HG03025 (cell line): ENCODE results near the gene PER2.

Experiments
- ATAC-seq: cut with Tn5 transposase; IDR thresholded peaks from one replicate; pipeline ENCODE4 v1.9.1; 2021; ENCODE audit warnings: mild to moderate bottlenecking, moderate library complexity; ENCODE audit not compliant: unreplicated experiment, low FRiP score

The PER2 gene

DNA sequence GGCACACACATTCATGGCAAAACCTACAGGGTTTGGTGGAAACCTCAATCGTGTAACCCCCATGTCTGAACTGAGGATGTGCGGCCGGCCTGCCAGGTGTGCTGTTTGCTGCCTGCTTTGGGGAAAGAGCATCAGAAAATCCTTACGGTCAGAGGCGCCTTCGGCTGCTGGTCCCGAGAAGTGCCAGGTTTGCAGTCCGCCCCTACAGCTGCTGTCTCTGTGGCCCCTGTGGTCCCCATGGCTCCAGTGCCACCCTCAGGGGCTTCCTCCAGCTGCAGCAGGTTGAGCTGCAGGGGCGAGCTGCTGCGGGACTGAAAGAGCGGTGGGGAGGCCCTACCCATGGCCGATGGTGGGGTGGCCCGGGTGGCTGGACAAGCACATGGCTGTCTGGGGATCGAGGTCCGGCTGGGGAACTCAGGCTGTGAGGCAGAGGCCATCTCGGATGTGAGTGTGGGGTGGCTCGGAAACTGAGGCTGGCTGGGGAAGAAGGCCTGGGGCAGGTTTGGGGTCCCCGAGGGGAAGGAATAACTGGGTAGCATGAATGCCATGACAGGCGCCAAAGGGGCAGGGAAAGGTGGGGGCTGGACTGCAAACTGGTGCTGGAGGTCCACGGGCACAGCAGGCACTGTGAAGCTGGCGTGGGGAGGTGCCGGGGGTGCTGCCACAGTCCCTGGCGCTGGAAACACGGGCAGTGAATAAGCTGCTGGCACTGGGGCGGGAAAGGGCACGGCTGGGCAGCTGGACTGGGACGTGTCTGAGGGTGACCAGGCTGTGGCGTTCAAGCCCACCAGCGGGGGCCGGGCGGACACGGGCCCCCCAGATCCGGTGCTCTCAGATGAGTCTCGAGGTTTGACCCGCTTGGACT is 35.4 kb downstream of the PER2 start:
- no peak for ATAC-seq

GRCh38 chr2:238251986-238252385 is 36.4 kb downstream of the PER2 start:
- no peak for ATAC-seq

DNA sequence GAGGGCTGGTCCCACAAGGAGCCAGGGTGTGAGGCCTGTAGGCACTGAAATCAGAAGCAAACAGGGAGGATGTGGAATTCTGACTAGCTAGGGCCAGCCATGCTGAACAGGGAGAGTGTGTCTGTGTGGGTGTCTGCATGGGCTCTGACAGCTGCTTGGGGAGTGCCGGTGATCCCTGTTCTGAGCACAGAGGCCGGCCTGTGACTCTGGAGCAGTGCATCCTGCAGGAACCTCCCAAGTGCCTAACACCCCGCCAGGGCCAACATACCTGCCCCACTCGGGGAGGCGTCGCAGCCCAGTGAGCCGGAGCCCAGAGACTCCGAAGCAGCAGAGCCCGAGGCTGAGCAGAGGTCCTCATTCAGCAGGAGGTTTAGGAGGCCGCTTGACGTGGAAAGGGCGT is 37.1 kb downstream of the PER2 start:
- ATAC-seq = no peak

DNA sequence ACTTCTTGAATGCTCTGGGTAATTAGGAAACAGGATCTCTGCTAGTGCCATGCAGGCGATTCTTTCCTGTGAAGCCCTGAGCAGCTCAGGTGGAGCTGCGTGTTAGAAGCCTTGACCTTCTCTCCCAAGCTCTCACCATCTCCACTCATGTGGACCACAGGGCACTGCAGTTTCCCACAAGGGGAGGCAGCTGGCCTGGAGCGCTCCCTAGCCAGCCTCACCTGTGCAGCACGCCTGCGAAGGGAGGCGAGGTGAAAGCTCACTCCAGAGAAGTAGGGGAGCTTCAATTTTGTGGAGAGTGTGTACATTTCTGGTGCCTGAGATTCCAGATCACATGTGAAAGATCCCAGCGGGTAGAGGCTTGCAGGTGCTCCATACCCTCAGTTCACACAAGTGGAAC is 37.5 kb downstream of the PER2 start:
- ATAC-seq = no peak

DNA sequence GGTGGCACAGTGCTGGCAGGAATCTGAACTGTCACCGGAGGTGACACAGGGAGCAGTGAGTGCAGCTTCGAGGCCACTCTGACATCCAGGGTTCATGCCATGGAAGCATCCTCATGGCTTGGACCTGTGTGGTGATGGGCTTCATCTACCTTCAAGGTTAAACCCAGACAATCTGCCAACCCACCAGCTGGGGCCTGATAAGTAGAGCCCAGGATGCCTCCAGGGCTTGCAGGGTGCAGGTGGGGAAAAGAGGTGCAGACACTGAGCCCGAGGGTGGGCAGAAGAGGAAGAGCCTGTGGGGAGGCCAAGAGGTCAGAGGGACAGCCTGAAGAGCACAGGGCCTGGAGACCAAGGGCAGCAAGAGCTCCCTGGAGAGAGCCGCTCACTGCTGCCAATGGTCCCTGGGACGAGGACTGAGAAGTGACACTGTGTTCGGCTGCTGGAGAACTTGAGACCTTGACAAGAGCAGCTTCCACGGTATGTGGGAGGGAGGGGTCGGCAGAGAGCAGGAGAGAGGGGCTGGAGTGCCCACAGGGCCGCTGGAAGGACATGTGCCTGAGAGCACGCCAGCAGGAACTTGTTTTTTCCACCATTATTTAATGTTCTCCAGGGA is 40.5 kb downstream of the PER2 start:
- no peak for ATAC-seq

DNA sequence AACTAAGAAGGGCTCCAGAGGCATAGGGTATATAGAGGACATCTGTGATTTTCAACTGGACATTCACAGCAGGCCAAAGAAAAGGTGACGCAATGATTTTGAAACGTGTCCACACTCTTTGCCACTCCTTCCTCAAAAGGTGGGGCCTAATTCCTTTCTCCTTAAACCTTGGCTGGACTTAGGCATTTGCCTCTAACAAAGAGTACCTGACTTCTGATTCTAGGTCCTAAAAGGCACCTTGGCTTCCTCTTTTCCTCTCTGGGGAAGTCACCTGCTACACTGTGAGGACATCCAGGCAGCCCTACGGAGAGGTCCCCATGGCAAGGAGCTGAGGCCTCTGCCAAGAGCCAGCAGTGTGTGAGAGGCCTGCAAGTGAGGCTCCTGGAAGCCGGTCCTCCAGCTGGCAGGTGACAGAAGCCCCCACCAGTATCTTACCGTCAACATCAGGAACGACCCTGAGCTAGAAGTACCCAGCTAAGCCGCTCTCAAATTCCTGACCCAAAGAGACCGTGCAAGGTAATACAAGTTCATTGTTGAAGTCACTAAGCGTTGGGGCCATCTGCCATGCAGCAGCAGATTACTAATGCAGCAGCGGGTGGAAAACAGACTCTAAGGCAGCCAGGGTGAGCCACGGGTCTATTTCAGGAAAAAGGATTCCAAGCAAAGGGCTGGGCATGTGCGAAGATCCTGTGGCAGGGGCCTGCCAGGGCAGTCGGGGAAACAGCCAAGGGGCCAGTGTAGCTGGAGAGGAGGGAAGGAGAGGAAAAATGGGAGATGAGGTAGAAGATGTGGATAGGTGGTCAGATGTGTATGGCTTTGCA is 41.2 kb downstream of the PER2 start:
- ATAC-seq = no peak

- ATAC-seq = no peak
These were observed 44.3 kb downstream of the PER2 start for GRCh38 chr2:238244151-238244550.

DNA sequence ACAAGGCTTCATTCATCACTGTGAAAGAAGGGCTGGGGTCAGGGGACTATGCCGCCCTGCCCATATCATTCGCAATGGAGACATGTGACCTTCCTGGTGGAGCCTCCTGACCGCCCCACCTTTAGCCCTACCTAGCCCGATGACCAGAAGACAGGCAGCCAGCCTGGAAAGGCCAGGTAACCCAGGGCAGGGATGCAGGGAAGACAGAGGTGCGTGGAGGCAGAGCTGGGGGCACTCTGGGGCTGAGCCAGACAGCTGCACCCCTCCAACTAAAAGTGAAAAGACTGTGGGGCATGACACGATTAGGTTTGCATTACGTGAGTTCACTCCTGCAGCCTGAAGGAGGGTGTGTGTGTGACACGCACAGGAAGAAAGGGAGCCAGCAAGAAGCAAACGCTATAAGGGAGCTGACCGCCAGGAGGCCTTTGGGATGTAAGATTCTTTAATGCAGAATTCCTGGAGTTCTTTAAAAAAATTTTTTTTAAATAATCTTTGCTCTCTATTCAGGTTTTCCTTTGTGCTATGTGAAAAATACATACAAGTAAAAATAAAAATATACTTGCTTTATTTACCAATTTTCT is 44.8 kb downstream of the PER2 start:
- ATAC-seq = no peak

- ATAC-seq = no peak
These were observed 45.5 kb downstream of the PER2 start for GRCh38 chr2:238242731-238243495.

GRCh38 chr2:238241970-238242369 is 46.4 kb downstream of the PER2 start:
- ATAC-seq = no peak

GRCh38 chr2:238240757-238241711 is 47.4 kb downstream of the PER2 start:
- no peak for ATAC-seq

- peak; percentile 90 for ATAC-seq
These were observed 48.3 kb downstream of the PER2 start, which contains the start of gene HES6 for GRCh38 chr2:238239863-238240756. HES6 (minus strand) TSS chr2:238240038; CDS start chr2:238239905, 133 bp downstream.

- ATAC-seq = peak; percentile 14
These were observed 48.9 kb downstream of the PER2 start for GRCh38 chr2:238239543-238239862.

DNA sequence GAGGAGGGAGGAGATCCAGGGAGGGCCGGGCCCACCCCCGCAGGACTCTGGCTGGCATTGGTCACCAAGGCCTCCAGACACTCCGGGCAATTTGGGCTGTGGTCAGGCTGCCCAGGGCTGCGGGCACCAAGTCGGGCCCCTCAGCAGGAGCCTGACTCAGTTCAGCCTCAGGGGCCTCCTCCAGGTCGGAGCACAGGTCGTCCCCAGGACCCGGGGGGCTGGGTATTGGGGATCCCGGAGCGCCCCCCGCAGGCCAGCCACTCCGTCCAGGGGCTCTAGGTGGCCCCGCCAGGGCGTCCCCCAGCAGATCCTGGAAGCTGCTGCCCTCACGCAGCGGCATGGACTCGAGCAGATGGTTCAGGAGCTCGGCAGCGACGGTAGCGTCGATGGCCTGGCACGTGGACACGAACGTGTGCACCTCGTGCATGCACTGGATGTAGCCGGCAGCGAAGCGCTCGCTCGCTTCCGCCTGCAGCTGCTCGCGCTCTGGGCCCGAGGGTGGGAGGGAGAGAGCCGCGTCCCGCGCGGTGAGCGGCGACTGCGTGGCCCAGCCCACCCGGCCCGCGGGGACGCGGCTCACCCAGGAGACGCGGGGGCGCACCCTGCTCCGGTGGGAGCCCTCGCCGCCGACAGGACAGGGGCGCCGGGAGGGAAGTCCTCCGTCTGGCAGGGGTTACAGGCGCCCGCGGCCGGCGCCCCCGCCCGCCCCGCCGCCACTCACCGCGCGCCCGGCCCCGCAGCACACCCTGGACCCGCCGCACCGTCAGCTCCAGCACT is 49.5 kb downstream of the PER2 start:
- no peak for ATAC-seq

DNA sequence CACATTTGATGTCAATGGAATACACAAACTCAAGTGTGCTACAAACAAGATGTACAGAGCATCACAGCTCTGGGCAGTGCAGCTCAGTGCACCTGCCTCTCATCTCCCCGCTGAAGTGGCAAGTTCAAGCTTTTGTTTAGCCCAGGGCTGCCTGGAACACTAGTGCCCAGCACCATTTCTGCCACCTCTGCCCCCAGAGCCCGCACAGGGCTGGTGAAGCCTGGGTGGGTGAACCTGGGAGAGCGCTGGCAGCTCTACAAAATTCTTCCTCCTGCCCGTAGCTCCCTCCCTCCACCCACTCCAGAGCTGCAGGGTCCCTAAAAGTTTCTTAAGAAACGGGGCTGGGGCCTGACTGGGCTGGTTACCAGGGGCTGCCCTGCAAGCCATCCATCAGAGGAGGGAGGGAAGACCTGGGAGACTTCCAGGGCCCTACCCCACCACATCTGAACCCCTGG is 50.1 kb downstream of the PER2 start:
- ATAC-seq = no peak

DNA sequence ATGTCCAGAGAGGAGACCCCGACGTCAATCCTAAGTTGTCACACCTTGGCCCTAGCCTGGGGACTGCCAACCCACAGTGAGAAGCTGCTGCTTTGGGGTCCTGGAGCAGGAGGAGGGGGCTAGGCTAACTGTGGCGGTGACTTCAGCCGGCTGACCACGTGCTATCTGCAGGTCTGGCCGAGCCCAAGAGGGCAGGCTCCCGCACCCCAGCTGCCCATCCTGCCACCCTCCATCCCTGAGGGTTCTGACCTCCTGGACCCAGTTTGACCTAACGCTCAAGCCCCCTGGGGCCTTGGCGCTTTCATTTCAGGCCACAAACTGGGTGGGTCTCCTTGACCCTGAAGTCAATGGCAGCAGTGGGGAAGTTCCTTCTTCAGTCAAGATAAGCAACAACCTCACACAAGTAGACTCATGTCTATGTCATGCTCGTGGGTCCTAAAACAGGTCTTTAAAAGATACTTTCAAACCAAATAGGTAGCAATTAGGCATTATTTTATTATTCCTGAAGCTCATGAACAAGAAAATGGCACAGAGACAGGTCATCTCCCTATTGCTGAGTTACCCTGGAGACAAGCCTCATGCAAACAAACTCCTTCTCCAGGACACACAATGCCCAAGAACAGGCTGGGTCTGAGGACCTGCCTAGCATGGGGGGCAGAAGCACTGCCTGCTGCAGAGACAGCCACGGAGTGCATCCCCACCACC is 50.8 kb downstream of the PER2 start:
- ATAC-seq = no peak

GRCh38 chr2:238236571-238236970 is 51.8 kb downstream of the PER2 start:
- no peak for ATAC-seq
